Midbrain (tissue), 1 donor: ENCODE results near the gene ZDHHC8.

Experiments
- DNase-seq: peaks from one replicate; lab custom pipeline; 2025; lab: John Stamatoyannopoulos, UW

ZDHHC8 gene

DNA sequence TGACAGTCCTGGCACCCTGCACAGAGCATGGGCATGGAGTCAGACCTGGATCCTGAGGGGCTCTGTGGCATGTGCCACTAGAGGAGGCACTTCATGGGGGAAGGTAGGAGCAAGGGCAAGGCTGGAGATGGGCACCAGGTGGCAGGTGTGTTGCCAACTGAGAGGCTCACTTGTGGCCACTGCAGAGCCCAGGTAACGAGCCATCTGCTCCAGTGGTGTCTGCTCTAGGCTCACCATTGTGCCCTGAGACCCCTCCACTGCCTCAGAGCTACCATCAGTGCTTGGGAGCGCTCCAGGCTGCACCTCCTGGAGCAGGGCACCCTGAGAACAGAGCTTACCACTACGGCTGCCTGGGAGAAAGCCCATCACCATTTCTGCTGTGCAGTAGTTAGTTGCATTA, 1.3 kb upstream of the ZDHHC8 start:
- no peak for DNase-seq

GRCh38 chr22:20130731-20131596, 640 bp upstream of the ZDHHC8 start:
- peak; percentile 89 for DNase-seq

DNA sequence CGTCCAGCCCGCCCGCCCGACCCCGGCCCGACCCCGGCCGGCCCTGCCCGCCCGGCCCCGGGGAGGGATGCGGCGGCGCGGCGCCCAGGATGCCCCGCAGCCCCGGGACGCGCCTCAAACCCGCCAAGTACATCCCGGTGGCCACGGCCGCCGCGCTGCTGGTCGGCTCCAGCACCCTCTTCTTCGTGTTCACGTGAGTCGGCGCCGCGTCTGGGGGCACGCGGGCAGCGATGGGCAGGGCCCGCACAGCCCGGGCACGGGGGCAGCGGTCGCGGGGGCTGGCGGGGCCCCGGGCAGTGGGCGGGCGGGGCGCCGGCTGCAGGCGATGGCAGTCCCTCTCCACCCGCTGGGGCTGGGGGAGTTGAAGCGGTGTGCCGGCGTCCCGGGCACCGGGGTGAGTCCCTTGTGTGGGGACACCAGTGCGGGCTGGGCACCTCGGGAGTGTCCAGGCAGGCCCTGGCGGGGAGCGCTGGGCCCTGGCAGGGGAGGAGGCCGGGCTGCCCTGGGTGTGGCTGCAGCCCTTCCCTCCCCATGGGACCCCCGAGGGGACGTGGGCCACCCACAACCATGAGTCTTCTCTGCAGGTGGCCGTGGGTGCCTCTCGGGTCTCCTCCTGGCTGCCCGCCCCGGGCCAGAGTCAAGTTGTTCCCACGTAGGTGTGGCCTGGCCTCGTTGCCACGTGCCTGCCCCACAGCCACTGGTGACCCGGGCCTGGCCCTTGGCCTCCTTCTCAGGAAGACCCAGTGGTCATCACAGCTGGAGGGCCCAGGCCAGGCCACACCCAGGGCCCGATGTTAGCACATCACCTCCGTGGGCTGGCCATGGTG, 468 bp downstream of the ZDHHC8 start:
- no peak for DNase-seq

GRCh38 chr22:20132686-20133246, 1.2 kb downstream of the ZDHHC8 start:
- no peak for DNase-seq

DNA sequence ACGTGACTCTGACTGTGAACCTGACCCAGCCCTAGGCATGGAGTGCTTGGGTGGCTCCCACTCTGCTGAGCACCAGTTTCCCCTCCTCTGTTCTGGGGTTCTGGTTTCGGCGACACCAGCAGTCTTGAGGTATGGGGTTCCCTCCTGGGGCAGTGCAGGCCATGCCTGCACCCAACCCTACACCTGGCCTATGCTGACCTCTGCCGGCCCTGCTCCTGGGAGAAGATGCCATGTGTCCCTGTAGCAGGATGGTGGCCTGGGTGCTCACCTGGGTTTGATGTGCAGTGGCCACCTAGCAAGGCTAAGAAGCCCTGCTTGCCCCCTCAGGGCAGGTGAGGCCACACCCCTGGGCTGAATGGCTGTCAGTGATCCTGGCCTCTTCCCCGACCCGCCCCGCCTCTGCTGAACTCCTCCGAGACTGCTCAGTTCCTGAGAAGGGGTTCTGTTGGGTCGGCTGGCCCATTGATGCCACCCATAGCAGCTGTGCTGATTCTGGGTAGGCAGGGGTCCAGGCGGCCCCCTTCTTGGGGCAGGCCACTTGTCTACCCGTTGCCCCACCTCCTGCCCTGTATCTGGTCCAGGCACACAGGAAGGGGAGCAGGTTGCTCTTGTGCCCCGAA, 2.4 kb downstream of the ZDHHC8 start:
- DNase-seq, result no peak

GRCh38 chr22:20135265-20135664, 3.7 kb downstream of the ZDHHC8 start:
- no peak for DNase-seq

- no peak for DNase-seq
These were observed 4.4 kb downstream of the ZDHHC8 start for GRCh38 chr22:20135806-20136602.

- DNase-seq, result no peak
These were observed 4.9 kb downstream of the ZDHHC8 start for GRCh38 chr22:20136603-20136873.

GRCh38 chr22:20137113-20137512, 5.5 kb downstream of the ZDHHC8 start:
- no peak for DNase-seq

GRCh38 chr22:20137671-20138416, 6.2 kb downstream of the ZDHHC8 start:
- DNase-seq, result no peak

DNA sequence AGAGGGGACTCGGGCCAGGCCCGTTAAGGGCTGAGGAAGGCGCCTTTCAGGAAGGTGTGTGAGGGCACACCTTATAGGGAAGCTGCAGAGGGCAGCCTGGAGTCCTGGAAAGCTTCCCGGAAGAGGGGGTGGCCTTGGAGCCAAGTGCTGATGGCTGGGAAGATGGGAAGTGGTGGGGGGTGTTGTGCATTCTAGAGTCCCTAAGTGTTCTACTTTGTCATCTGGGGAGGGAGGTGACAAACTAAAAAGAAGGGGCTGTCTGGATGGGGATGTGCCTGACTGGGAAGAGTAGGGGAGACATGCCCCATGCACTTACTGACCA, 6.8 kb downstream of the ZDHHC8 start:
- no peak for DNase-seq

DNA sequence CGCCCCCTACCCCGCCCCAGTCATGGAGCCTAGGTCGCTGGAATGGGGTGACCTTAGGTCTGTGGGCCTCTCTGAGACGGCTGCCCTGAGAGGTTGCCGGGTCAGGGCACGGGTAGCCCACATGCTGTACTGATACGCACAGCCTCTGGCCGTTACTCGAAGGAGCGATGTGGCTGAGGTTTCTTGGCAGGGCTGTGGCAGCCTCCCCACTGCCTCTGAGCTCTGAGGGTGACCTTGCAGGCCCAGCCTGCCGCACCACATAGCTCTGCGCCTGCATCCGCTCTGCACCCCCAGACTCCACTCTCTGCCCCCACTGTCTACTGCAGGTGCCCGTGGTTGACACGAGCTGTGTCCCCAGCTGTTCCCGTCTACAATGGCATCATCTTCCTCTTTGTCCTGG, 7.3 kb downstream of the ZDHHC8 start:
- DNase-seq, result no peak

DNA sequence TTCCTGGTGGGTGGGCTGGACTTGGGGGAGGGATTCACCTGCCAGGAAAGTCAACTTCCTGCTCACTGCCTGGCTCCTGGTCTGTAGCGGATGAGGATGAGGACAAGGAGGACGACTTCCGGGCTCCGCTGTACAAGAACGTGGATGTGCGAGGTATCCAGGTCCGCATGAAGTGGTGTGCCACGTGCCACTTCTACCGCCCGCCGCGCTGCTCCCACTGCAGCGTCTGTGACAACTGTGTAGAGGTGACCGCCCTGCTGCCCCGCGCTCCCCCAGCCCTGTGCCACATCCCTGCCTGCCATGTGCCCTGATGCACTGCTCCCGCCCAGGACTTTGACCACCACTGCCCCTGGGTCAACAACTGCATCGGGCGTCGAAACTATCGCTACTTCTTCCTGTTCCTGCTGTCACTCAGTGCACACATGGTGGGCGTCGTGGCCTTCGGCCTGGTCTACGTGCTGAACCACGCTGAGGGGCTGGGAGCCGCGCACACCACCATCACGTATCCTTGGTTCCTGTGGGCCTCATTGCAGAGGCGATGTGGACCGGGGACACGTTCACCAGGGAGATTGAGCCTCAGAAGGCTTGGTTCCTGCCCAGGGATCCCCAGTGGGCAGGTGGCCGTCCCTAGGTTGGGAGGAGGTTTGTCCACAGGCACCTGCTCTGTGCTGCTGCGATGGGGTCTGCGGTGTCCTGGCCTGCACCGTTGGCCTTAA, 7.9 kb downstream of the ZDHHC8 start:
- no peak for DNase-seq

DNA sequence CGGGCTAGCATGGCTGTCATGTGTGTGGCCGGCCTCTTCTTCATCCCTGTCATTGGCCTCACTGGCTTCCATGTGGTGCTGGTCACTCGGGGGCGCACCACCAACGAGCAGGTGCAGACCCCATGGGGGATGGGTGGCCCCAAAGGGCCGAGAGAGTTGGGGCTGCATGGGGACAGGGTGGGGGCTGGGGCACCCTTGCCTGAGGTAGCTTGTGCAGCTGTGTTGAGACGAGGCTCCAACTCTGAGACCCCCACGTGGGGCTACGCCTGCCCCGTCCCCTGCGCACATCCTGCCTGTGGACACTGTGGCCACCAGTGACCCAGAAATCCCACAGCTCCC, 8.5 kb downstream of the ZDHHC8 start:
- DNase-seq, result no peak

DNA sequence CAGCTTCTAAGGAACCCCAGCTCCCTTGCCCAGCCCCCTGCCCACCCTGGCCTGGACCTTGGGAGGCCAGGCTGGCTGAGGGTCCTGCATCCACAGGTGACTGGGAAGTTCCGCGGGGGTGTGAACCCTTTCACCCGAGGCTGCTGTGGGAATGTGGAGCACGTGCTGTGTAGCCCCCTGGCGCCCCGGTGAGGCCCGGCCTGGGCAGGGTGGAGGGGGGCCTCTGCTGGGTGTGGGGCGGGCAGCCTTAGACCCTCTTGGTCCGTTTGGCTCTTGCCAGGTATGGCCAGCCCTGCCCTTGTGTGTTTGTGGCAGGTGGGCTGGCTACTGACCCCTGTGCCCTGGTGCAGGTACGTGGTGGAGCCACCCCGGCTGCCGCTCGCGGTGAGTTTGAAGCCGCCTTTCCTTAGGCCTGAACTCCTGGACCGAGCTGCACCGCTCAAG, 8.9 kb downstream of the ZDHHC8 start:
- DNase-seq, result no peak

DNA sequence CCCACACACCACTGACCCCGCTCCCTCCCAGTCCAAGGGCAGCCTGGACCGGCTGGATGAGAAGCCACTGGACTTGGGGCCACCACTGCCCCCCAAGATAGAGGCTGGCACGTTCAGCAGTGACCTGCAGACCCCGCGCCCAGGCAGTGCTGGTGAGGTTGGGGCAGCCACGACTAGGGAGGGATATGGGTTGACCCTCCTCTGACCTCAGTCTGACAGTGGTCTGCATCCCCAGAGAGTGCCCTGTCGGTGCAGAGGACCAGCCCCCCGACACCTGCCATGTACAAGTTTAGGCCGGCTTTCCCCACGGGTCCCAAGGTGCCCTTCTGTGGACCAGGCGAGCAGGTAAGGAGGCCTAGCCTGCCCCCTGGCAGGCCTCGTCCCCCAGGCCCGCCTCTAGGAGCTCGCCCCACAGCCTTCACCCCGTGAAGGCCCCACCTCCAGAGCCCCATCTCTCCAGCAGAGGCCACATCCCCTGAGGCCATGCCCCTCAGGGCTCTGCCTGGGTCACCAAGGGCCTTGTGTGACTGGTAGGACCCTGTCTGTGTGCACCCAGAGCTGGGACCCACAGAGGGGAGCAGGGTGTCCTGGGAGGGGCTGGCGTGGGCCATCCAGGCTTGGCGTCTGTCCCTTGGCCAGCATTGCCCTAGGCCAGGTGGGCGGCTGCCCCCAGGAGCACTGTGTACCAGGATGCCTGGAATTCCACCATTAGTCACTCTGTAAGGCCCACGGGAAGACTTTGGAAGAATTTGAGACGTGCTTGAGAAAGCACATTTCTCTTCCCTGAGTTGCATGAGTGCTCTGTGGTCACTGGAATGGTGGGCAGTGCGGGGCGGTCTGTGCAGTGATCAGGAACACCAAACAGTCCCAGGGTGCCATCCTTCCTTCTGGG, 9.8 kb downstream of the ZDHHC8 start:
- no peak for DNase-seq

- DNase-seq, result no peak
These were observed 11.4 kb downstream of the ZDHHC8 start for GRCh38 chr22:20142711-20143621.

GRCh38 chr22:20143883-20144665, 12.5 kb downstream of the ZDHHC8 start:
- no peak for DNase-seq
